ENCODE results near the gene PLAGL1. TPM values are rescaled to one million over a fixed set of nuclear protein-coding genes. Genes with fewer than 3 reads are reported as not detected.
"Not testable (repeated sequence)": the region's sequence is repeated elsewhere in the genome, so short reads cannot be mapped to it uniquely, and the experiment has no call there.

The PLAGL1 gene
- total RNA-seq, 1 donor from 2014 or later = 44.7 TPM

GRCh38 chr6:144017166-144018094 is 9.4 kb upstream of the PLAGL1 start:
- no peak for DNase-seq
- no peak for TF ChIP-seq CTCF (IDR thresholded peaks at IDR 0.05)
- ATAC-seq = peak in 1 of 2 donors; percentile 56
- H3K27ac ChIP-seq = no peak overlapping the region
- no peaks in the 10 kb centered on the region for H3K27me3 ChIP-seq (ENCODE audit: low read depth)
- no peaks in the 10 kb centered on the region for H3K9me3 ChIP-seq
- H3K4me3 ChIP-seq = no peak overlapping the region
- H3K36me3 ChIP-seq = no peaks in the 10 kb centered on the region
- intact Hi-C loops (cut with DNase I) = loop anchor here (10.0 kb wide), 1 partner anchor 443 kb away; no protein-coding TSS in a partner anchor
- no peaks in the 10 kb centered on the region for H3K4me1 ChIP-seq

- Histone ChIP-seq H3K4me3 (no peak overlapping the region), H3K27me3 (ENCODE audit: low read depth) (no peaks in the 10 kb centered on the region), H3K27ac (no peak overlapping the region), H3K36me3 (no peaks in the 10 kb centered on the region), H3K9me3 (no peaks in the 10 kb centered on the region), H3K4me1 (no peaks in the 10 kb centered on the region)
- DNase-seq (peak; percentile 87), ATAC-seq (peak; percentile 82 to 83)
- TF ChIP-seq CTCF (IDR thresholded peaks at IDR 0.05) = peak; percentile 91
- intact Hi-C loops (cut with DNase I) = loop anchor here (10.0 kb wide), 1 partner anchor 439 kb away; no protein-coding TSS in a partner anchor
These were observed 5.4 kb upstream of the PLAGL1 start for GRCh38 chr6:144013486-144013909.

- ATAC-seq = no peak
- Histone ChIP-seq H3K4me3 (no peak overlapping the region), H3K27me3 (ENCODE audit: low read depth) (no peaks in the 10 kb centered on the region), H3K27ac (no peak overlapping the region), H3K9me3 (no peaks in the 10 kb centered on the region), H3K4me1 (no peaks in the 10 kb centered on the region), H3K36me3 (no peaks in the 10 kb centered on the region)
- DNase-seq = no peak
- TF ChIP-seq CTCF (IDR thresholded peaks at IDR 0.05) = no peak
- intact Hi-C loops (cut with DNase I) = loop anchor here (10.0 kb wide), 1 partner anchor 438 kb away; no protein-coding TSS in a partner anchor
These were observed 4.5 kb upstream of the PLAGL1 start for GRCh38 chr6:144012534-144012933.

- H3K27me3 ChIP-seq (ENCODE audit: low read depth); DNase-seq; ATAC-seq; H3K27ac ChIP-seq; H3K9me3 ChIP-seq; H3K36me3 ChIP-seq; H3K4me1 ChIP-seq; H3K4me3 ChIP-seq: not testable (repeated sequence)
- intact Hi-C loops (cut with DNase I) = loop anchor here (10.0 kb wide), 1 partner anchor 435 kb away; no protein-coding TSS in a partner anchor
These were observed 1.6 kb upstream of the PLAGL1 start for GRCh38 chr6:144009628-144010027.

GRCh38 chr6:144008846-144009245 is 787 bp upstream of the PLAGL1 start:
- TF ChIP-seq CTCF (IDR thresholded peaks at IDR 0.05) = no peak
- no peaks in the 10 kb centered on the region for H3K36me3 ChIP-seq
- intact Hi-C loops (cut with DNase I) = no loop called here
- H3K9me3 ChIP-seq = no peaks in the 10 kb centered on the region
- ATAC-seq (no peak), DNase-seq (no peak)
- peak overlapping the region; percentile 63 for H3K4me3 ChIP-seq
- no peaks in the 10 kb centered on the region for H3K27me3 ChIP-seq (ENCODE audit: low read depth)
- no peak overlapping the region for H3K27ac ChIP-seq
- H3K4me1 ChIP-seq = no peaks in the 10 kb centered on the region

Data from lower lobe of right lung (tissue), 2 donors.